ENCODE results near the gene ADAMTSL3.

- TF ChIP-seq CTCF (IDR thresholded peaks at IDR 0.05; ENCODE audit: insufficient read depth, low read length, poor library complexity, severe bottlenecking): no peak
- no peak for TF ChIP-seq EZH2phosphoT487 (conservative IDR thresholded peaks at IDR 0.05; ENCODE audit: low read length)
These were observed 27.6 kb upstream of the ADAMTSL3 start for GRCh38 chr15:83626171-83626802.

All from SU-DHL-6 (cell line).